Lower lobe of right lung (tissue), 2 donors: Measurements from ENCODE around the gene SCAP. TPM values are rescaled to one million over a fixed set of nuclear protein-coding genes. Genes with fewer than 3 reads are reported as not detected.

Experiments used
- ATAC-seq, 2 donors: fragments of 200-7000 bp; cut with Tn5 transposase; one replicate each; pipeline ENCODE4 v1.9.1; 2020 to 2022; ENCODE audit warnings: mild to moderate bottlenecking in 2 of 2, moderate library complexity in 2 of 2
- DNase-seq: peaks from one replicate; pipeline ENCODE4 v3.0.0-alpha.2; 2020
- H3K27ac ChIP-seq: fragments of 200-600 bp; one replicate; pipeline ENCODE4 v1.8.0; 2022
- H3K27me3 ChIP-seq: fragments of 200-600 bp; one replicate; pipeline ENCODE4 v1.8.0; 2022; ENCODE audit warnings: low read depth
- H3K36me3 ChIP-seq: fragments of 200-600 bp; one replicate; pipeline ENCODE4 v1.8.0; 2022; ENCODE audit warnings: mild to moderate bottlenecking
- H3K4me1 ChIP-seq: fragments of 200-600 bp; one replicate; pipeline ENCODE4 v1.8.0; 2022
- H3K4me3 ChIP-seq: fragments of 200-600 bp; one replicate; pipeline ENCODE4 v1.8.0; 2022; ENCODE audit warnings: mild to moderate bottlenecking
- H3K9me3 ChIP-seq: fragments of 200-600 bp; one replicate; pipeline ENCODE4 v1.8.0; 2022
- intact Hi-C: fragments of 100-400 bp; cut with DNase I; formaldehyde crosslinking; loops from one replicate; pipeline ENCODE4 v1.11.0; 2022
- total RNA-seq: library from RNA; stranded (reverse); fragmentation: NEBNext Ultra II Directional; extraction: Animal tissue kit (Norgen Biotek cat#: 25700); gene quantifications from one replicate; pipeline ENCODE4 v1.2.1, GENCODE V29; 2021
- TF ChIP-seq, protein P1 (sequence below): fragments of 200-600 bp; IDR thresholded peaks from one replicate; pipeline ENCODE4 v1.8.0; 2022; ENCODE audit warnings: antibody characterized with exemption, mild to moderate bottlenecking
- donor health status: DM: no; HTN: yes; CAD: no; lungs with severe emphysema.

SCAP gene
- total RNA-seq, 1 donor from 2014 or later: 61.3 TPM

DNA sequence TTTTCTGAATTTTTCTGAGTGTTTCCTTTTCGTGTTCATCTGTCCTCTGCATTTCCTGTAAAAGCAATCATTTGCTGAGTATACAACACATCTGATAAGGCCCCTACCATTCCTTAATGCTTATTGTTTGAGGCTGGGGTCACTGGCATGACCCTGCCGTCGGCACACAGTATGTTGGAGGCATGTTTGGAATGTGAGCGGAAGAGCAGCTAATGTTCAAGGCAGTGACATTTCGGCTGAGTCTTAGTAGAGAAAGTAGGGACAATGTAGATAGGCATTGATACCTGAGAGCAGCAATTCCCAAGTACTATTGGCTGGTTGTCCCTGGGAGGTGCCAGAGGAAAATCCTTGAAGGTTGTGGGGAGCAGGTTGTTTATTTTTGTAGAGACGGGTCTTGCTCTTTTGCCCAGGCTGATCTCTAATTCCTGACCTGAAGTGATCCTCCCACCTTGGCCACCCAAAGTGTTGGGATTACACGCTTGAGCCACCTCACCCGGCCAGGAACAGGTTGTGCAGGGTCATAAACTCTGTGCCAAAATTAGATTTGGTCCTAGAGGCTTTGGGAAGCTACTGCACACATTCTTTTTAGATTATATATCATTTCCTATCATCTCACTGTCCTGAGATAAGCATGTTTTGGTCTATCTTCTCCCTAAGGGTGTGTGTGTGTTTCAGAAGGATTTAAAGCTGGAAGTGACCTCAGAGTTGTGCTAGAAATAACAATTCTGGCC is 81.4 kb downstream of the SCAP start:
- Histone ChIP-seq H3K4me1 (peaks cover 36% of the 10 kb centered on the region), H3K27ac (no peak overlapping the region)

GRCh38 chr3:47392933-47393332 is 82.8 kb downstream of the SCAP start:
- no peak overlapping the region for H3K27ac ChIP-seq
- H3K4me3 ChIP-seq: no peak overlapping the region
- intact Hi-C loops: no loop called here
- TF ChIP-seq, protein P1, sequence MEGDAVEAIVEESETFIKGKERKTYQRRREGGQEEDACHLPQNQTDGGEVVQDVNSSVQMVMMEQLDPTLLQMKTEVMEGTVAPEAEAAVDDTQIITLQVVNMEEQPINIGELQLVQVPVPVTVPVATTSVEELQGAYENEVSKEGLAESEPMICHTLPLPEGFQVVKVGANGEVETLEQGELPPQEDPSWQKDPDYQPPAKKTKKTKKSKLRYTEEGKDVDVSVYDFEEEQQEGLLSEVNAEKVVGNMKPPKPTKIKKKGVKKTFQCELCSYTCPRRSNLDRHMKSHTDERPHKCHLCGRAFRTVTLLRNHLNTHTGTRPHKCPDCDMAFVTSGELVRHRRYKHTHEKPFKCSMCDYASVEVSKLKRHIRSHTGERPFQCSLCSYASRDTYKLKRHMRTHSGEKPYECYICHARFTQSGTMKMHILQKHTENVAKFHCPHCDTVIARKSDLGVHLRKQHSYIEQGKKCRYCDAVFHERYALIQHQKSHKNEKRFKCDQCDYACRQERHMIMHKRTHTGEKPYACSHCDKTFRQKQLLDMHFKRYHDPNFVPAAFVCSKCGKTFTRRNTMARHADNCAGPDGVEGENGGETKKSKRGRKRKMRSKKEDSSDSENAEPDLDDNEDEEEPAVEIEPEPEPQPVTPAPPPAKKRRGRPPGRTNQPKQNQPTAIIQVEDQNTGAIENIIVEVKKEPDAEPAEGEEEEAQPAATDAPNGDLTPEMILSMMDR: no peak
- peaks cover 40% of the 10 kb centered on the region for H3K36me3 ChIP-seq
- H3K9me3 ChIP-seq: no peaks in the 10 kb centered on the region
- H3K4me1 ChIP-seq: peaks cover 28% of the 10 kb centered on the region
- ATAC-seq (no peak), DNase-seq (no peak)
- H3K27me3 ChIP-seq: no peaks in the 10 kb centered on the region

More for the DNA sequence above, 81.4 kb downstream of the SCAP start:
- ATAC-seq (peak in 1 of 2 donors; percentile 41), DNase-seq (no peak)
- Histone ChIP-seq H3K27me3 (no peaks in the 10 kb centered on the region), H3K9me3 (no peaks in the 10 kb centered on the region), H3K4me3 (no peak overlapping the region), H3K36me3 (peaks cover 41% of the 10 kb centered on the region)
- intact Hi-C loops: no loop called here
- TF ChIP-seq, protein P1: no peak

DNA sequence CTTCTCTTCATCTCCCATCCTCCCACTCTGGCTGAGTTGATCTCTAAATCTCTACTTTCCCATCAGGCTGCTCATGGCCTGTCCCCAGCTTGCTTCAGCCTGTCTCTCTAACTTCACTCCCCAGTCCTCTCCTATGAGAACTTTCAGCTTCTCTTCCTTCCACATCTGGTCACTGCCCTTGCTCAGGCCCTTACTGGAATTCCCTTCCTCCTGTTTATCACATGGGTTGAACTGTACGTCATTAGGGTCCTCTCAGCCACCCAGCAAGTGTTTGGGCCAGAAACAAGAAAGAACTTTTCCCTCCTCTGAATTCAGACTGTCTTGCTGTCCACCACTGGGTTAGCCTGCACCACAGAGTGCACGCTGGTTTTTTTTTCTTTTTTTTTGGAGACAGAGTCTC is 89.9 kb downstream of the SCAP start:
- ATAC-seq (no peak), DNase-seq (no peak)
- intact Hi-C loops: no loop called here
- Histone ChIP-seq H3K27me3 (no peaks in the 10 kb centered on the region), H3K9me3 (no peaks in the 10 kb centered on the region), H3K4me1 (peaks cover 27% of the 10 kb centered on the region), H3K36me3 (peaks cover 31% of the 10 kb centered on the region), H3K27ac (no peak overlapping the region), H3K4me3 (no peak overlapping the region)
- TF ChIP-seq, protein P1: no peak

DNA sequence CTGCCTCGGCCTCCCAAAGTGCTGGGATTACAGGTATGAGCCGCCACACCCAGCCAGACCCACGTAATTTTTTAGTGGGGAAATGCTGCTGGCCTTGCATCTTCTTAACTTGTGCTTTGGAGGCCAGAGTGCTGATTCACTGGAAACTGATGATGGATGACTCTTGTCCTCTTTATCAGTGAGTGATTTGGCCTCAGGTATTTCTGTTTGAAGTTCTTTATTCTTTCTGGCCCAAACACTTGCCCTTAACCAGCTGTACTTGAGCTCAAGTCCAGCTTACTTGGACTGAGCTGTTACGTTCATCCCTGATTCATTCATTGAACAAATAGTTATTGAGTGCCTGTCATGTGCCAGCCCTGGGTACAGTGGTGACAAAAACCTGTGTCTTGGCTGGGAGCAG is 90.7 kb downstream of the SCAP start:
- intact Hi-C loops: no loop called here
- no peaks in the 10 kb centered on the region for H3K9me3 ChIP-seq
- TF ChIP-seq, protein P1: no peak
- ATAC-seq (peak in 1 of 2 donors; percentile 23), DNase-seq (no peak)
- H3K4me1 ChIP-seq: peaks cover 28% of the 10 kb centered on the region
- H3K27me3 ChIP-seq: no peaks in the 10 kb centered on the region
- no peak overlapping the region for H3K4me3 ChIP-seq
- H3K36me3 ChIP-seq: peaks cover 31% of the 10 kb centered on the region
- no peak overlapping the region for H3K27ac ChIP-seq

DNA sequence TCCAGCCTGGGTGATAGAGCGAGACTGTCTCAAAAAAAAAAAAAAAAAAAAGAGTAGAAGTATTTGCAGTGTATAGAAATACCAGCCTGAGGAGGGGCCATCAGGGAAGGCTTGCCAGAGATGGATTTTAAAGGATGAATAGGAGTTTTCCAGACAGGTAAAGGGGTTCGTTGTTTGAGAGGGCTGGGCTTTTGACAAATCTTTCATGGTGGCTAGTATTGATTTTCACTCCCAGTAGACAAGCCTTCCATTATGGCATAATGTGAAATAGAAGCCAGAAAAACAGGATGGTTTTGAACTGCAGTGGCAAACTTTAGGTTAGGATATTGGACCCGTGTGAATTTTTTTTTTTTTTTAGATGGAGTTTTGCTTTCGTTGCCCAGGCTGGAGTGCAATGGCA is 91.3 kb downstream of the SCAP start:
- Histone ChIP-seq H3K27me3 (no peaks in the 10 kb centered on the region), H3K4me3 (no peak overlapping the region), H3K4me1 (peaks cover 34% of the 10 kb centered on the region), H3K9me3 (no peaks in the 10 kb centered on the region), H3K36me3 (peaks cover 31% of the 10 kb centered on the region), H3K27ac (no peak overlapping the region)
- DNase-seq (no peak), ATAC-seq (no peak)
- intact Hi-C loops: no loop called here
- TF ChIP-seq, protein P1: no peak
